Fibroblast of skin of back (primary cell): ENCODE measurements around the gene SYCE1.
"Not testable (repeated sequence)": the region's sequence is repeated elsewhere in the genome, so short reads cannot be mapped to it uniquely, and the experiment has no call there.

Source experiments
- DNase-seq: peaks from one replicate; pipeline ENCODE4 v3.0.0-alpha.2; 2013

The SYCE1 gene

GRCh38 chr10:133555521-133555920 is 9.9 kb downstream of the SYCE1 start:
- no peak for DNase-seq

GRCh38 chr10:133554600-133554999 is 10.8 kb downstream of the SYCE1 start:
- no peak for DNase-seq

GRCh38 chr10:133544506-133544905 is 20.9 kb downstream of the SYCE1 start:
- no peak for DNase-seq

GRCh38 chr10:133541441-133541975 is 23.9 kb downstream of the SYCE1 start:
- not testable (repeated sequence) for DNase-seq

GRCh38 chr10:133537546-133538545 is 27.5 kb downstream of the SYCE1 start:
- DNase-seq, result peak; percentile 26

GRCh38 chr10:133536198-133536597 is 29.2 kb downstream of the SYCE1 start:
- no peak for DNase-seq

GRCh38 chr10:133534417-133534816 is 31.0 kb downstream of the SYCE1 start:
- DNase-seq, result no peak

- no peak for DNase-seq
Measured at GRCh38 chr10:133532871-133533270, 32.5 kb downstream of the SYCE1 start.

- DNase-seq, result no peak
Measured at GRCh38 chr10:133530506-133530905, 34.9 kb downstream of the SYCE1 start.

- DNase-seq, result no peak
Measured at GRCh38 chr10:133529576-133529946, 35.8 kb downstream of the SYCE1 start.

- DNase-seq, result peak; percentile 22
Measured at GRCh38 chr10:133528845-133529575, 36.4 kb downstream of the SYCE1 start.

- no peak for DNase-seq
Measured at GRCh38 chr10:133528296-133528844, 37.0 kb downstream of the SYCE1 start.

- no peak for DNase-seq
Measured at GRCh38 chr10:133527771-133528271, 37.6 kb downstream of the SYCE1 start.

GRCh38 chr10:133526957-133527588 is 38.3 kb downstream of the SYCE1 start, which contains the start of gene CYP2E1:
Gene CYP2E1 (plus strand): TSS chr10:133527363. CDS start chr10:133527396, 33 bp downstream.
- DNase-seq, result no peak

GRCh38 chr10:133525444-133525843 is 39.9 kb downstream of the SYCE1 start:
- DNase-seq, result no peak

GRCh38 chr10:133523631-133524203 is 41.7 kb downstream of the SYCE1 start:
- no peak for DNase-seq

GRCh38 chr10:133520193-133520738 is 45.1 kb downstream of the SYCE1 start:
- DNase-seq, result peak; percentile 65

- not testable (repeated sequence) for DNase-seq
Measured at GRCh38 chr10:133518517-133518916, 46.9 kb downstream of the SYCE1 start.

- no peak for DNase-seq
Measured at GRCh38 chr10:133516057-133516456, 49.3 kb downstream of the SYCE1 start.

- DNase-seq, result no peak
Measured at GRCh38 chr10:133515471-133515870, 49.9 kb downstream of the SYCE1 start.

- no peak for DNase-seq
Measured at GRCh38 chr10:133511907-133512528, 53.4 kb downstream of the SYCE1 start.
